Stomach (tissue), 19 donors: Measurements from ENCODE around the gene ETV3L. TPM values are rescaled to one million over a fixed set of nuclear protein-coding genes. Genes with fewer than 3 reads are reported as not detected.

Experiments
- DNase-seq, 2 donors: peaks; one replicate each; pipeline versions ENCODE4 v3.0.0 to v3.0.0-alpha.2; 2013 to 2019
- H3K27ac ChIP-seq, 5 donors: fragments of 200-600 bp in 4 of 5; sonication (generic) in 4 of 5; one replicate each; pipeline ENCODE4 v1.5.1; 2013 to 2019; ENCODE audit warnings: mild to moderate bottlenecking in 1 of 5, moderate library complexity in 1 of 5
- H3K27me3 ChIP-seq, 3 donors: fragments of 200-600 bp; sonication (generic); one replicate each; pipeline ENCODE4 v1.5.1; 2017 to 2019; ENCODE audit warnings: mixed run types in 1 of 3
- H3K36me3 ChIP-seq, 4 donors: fragments of 200-600 bp; sonication (generic); 1 replicate in 3 of 4; 2 replicates in 1 of 4; pipeline ENCODE4 v1.5.1; 2016 to 2019
- H3K4me1 ChIP-seq, 4 donors: fragments of 200-600 bp; sonication (generic); one replicate each; pipeline ENCODE4 v1.5.1; 2016 to 2019
- H3K4me3 ChIP-seq, 4 donors: fragments of 200-600 bp; sonication (generic) in 3 of 4; one replicate each; pipeline ENCODE4 v1.5.1; 2016 to 2019; ENCODE audit warnings: mild to moderate bottlenecking in 1 of 4
- H3K9me3 ChIP-seq, 4 donors: fragments of 200-600 bp; sonication (generic); one replicate each; pipeline ENCODE4 v1.5.1; 2016 to 2019
- CTCF ChIP-seq, 7 experiments: fragments of 450-650 bp in 4 of 7; fragments of 200-600 bp in 3 of 7; sonication (generic) in 3 of 7; IDR thresholded peaks; one replicate each; pipeline ENCODE4 v1.5.1; 2016 to 2019; ENCODE audit warnings: antibody characterized with exemption in 7 of 7, control low read depth in 2 of 7, mild to moderate bottlenecking in 1 of 7
- EP300 ChIP-seq: sonication (generic); formaldehyde crosslinking; IDR thresholded peaks from one replicate; pipeline ENCODE4 v1.6.1; 2017; ENCODE audit warnings: antibody characterized with exemption
- POLR2A ChIP-seq, 4 donors: fragments of 450-650 bp; IDR thresholded peaks; one replicate each; pipeline ENCODE4 v1.6.1; 2016; ENCODE audit warnings: antibody characterized with exemption in 4 of 4, control low read depth in 2 of 4, mild to moderate bottlenecking in 1 of 4, moderate library complexity in 1 of 4
- POLR2AphosphoS5 ChIP-seq, 3 donors: sonication (generic); formaldehyde crosslinking; IDR thresholded peaks; one replicate each; pipeline ENCODE4 v1.6.1; 2016; ENCODE audit warnings: antibody characterized with exemption in 3 of 3
- WGBS, 5 donors: extraction: QIAGEN DNeasy Blood & Tissue Kit in 3 of 5; methylation state at CpG; one replicate each; pipeline versions ENCODE4 v1.1.5 to v1.1.7; 2013 to 2018; 5-methylcytosine and 5-hydroxymethylcytosine counted together
- intact Hi-C: fragments of 100-400 bp; cut with DNase I; formaldehyde crosslinking; loops from one replicate; pipeline ENCODE4 v1.15.1; 2023; ENCODE audit warnings: low total_unique reads
- long read RNA-seq, 10 donors: transcript quantifications; one replicate each; lab custom pipeline, GENCODE V29; 2026
- polyA plus RNA-seq, 3 donors: library from polyadenylated mRNA; stranded (reverse); fragments of 200-250 nt; gene quantifications; one replicate each; pipeline ENCODE4 v1.2.3, GENCODE V29; 2013
- total RNA-seq, 5 donors: library from RNA; depleted of rRNA; stranded (reverse); fragments of >200 nt; gene quantifications; one replicate each; pipeline versions ENCODE4 v1.1.0 to v1.2.3, GENCODE V29; 2014 to 2016
- donor health status: healthy with polysubstance abuse.
- donor health status: Bipolar disorder and iron deficiency.
- donor health status: healthy.

The ETV3L gene
- not detected for total RNA-seq
- not detected for polyA plus RNA-seq
- long read RNA-seq, donor 1: 0 reads
- long read RNA-seq, donor 2: 0 reads
- long read RNA-seq, donor 3: 0 reads
- long read RNA-seq, donor 4: 0 reads
- long read RNA-seq, donor 5: 0 reads
- long read RNA-seq, donor 6: 0 reads
- long read RNA-seq, donor 7: 0 reads
- long read RNA-seq, donor 8: 0 reads
- long read RNA-seq, donor 9: 0 reads
- long read RNA-seq, donor 10: 0 reads

DNA sequence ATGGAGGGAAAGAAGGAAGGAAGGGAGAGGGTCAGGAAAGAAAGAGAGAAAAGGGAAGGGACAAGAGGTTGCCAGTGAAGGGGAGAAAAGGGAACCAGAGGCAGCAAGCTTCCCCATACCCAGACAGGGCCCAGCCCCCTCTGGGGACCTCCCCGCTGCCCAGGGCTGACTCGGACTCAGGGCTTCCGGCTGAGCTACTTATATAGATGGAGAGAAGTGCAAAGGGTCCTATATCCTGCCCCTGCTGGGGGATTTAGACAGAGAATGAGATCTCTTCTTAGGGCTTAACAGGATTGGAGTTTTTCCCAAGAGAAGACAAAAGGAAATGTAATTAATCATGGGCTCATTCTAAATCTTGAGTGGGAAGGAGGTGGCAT, at the start of gene ETV3L:
ETV3L (minus strand) TSS at position 176 of the 377 bp plus-strand sequence. CDS start 285 bp downstream, outside the sequence.
- no peaks in the 10 kb centered on the region for H3K9me3 ChIP-seq
- peaks cover 0 to 8% (median 0%) of the 10 kb centered on the region in 3 donors for H3K27me3 ChIP-seq
- no peak within 1 kb of the TSS for H3K4me3 ChIP-seq
- H3K4me1 ChIP-seq: no peaks in the 10 kb centered on the region
- H3K27ac ChIP-seq: no peak within 1 kb of the TSS
- DNase-seq: no peak
- intact Hi-C loops: no loop called here
- no peak for TF ChIP-seq POLR2AphosphoS5 (IDR thresholded peaks at IDR 0.05)
- no peak for TF ChIP-seq POLR2A (IDR thresholded peaks at IDR 0.05)
- no peak for TF ChIP-seq CTCF (IDR thresholded peaks at IDR 0.05)
- no peaks in the 10 kb centered on the region for H3K36me3 ChIP-seq
- WGBS, 5 donors: 72 to 81% (median 78%) methylated on average over 3 of the region's 3 CpGs

DNA sequence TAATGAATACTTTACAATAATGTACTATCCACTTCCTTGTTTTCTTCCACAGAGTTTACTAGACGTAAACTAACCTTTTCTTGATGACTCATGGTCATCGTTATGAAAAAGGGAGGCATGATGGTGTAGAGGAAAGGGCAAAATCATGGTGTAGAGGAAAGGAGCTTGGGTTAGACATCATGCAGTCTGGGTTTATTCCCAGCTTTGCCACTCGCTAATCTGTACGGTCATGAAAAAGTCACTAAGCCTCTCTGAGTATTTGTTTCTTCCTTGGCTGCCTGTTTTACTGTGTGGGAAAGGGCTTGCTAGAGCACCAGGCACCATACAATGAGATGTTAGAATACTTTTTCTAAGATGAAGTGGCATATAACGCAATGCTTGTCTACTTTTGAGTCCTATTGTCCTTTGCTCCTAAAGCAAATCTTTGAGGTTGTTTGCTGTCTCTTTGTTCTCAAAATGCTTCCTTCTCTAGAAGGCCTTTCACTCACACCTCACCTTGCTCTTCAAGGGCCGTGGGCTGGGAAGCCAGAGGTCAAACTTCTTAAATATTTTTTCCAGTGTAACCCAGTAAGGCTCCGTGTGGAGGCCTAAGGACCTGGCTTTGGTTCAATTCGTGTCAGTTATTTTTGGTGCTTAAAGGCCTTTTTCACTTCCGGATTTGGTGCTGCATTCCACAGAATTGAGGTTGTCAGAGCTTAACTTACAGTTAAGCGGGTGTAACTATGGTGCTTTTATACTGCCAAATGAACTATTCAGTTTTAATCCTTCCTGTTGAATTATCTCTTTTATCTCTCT, 48.5 kb upstream of the ETV3L start:
- H3K4me3 ChIP-seq: no peak overlapping the region
- peaks cover 0 to 15% (median 2%) of the 10 kb centered on the region in 4 donors for H3K4me1 ChIP-seq
- H3K9me3 ChIP-seq: no peaks in the 10 kb centered on the region
- DNase-seq: peak in 1 of 2 donors; percentile 50
- peak overlapping the region in 3 of 5 donors; percentile 21 to 59 (median 30) for H3K27ac ChIP-seq
- no peaks in the 10 kb centered on the region for H3K27me3 ChIP-seq
- WGBS, 5 donors: 40 to 53% (median 49%) methylated on average over 10 of the region's 10 CpGs
- H3K36me3 ChIP-seq: no peaks in the 10 kb centered on the region
- TF ChIP-seq CTCF (IDR thresholded peaks at IDR 0.05) (no peak), POLR2AphosphoS5 (IDR thresholded peaks at IDR 0.05) (no peak), POLR2A (IDR thresholded peaks at IDR 0.05) (no peak), EP300 (no peak)
- intact Hi-C loops: no loop called here

DNA sequence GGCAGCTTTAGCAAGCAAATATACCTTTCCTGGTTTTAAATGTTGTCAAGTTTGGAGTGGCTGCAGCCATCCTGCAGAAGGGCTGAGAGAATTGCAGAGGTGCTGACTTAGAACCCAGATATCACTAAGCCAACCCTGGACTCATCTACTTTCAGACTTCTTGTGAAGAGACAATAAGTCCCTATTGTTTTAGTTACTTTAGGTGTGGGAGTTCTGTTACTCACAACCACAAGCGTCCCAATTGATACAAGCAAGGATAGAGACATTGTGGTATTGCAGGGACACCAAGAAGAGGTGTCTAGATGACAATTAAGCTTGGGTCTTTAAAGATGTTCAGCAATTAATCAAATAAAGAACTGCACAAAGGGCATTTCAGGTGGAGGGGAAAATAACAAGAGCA, 47.4 kb upstream of the ETV3L start:
- H3K27ac ChIP-seq: peak overlapping the region in 1 of 5 donors; percentile 59
- intact Hi-C loops: no loop called here
- 81 to 92% (median 88%) methylated on average over 1 of the region's 1 CpG for WGBS, 5 donors
- H3K4me1 ChIP-seq: peaks cover 0 to 11% (median 2%) of the 10 kb centered on the region in 4 donors
- DNase-seq: no peak
- H3K9me3 ChIP-seq: no peaks in the 10 kb centered on the region
- H3K4me3 ChIP-seq: no peak overlapping the region
- TF ChIP-seq CTCF (IDR thresholded peaks at IDR 0.05) (no peak), POLR2AphosphoS5 (IDR thresholded peaks at IDR 0.05) (no peak), POLR2A (IDR thresholded peaks at IDR 0.05) (no peak), EP300 (no peak)
- no peaks in the 10 kb centered on the region for H3K27me3 ChIP-seq
- H3K36me3 ChIP-seq: no peaks in the 10 kb centered on the region

GRCh38 chr1:157146244-157146643, 46.6 kb upstream of the ETV3L start:
- Histone ChIP-seq H3K4me3 (no peak overlapping the region), H3K36me3 (no peaks in the 10 kb centered on the region), H3K27ac (no peak overlapping the region), H3K4me1 (peaks cover 0 to 11% (median 2%) of the 10 kb centered on the region in 4 donors), H3K27me3 (no peaks in the 10 kb centered on the region), H3K9me3 (no peaks in the 10 kb centered on the region)
- no peak for DNase-seq
- intact Hi-C loops: no loop called here
- no peak for TF ChIP-seq EP300
- no peak for TF ChIP-seq POLR2A (IDR thresholded peaks at IDR 0.05)
- TF ChIP-seq CTCF (IDR thresholded peaks at IDR 0.05): no peak
- no peak for TF ChIP-seq POLR2AphosphoS5 (IDR thresholded peaks at IDR 0.05)
- WGBS, 5 donors: 51 to 65% (median 62%) methylated on average over 3 of the region's 3 CpGs
